ENCODE data around the gene DCST2.
A peak's percentile ranks its signal among the peaks of the same experiment; 100 is the strongest.
"Not testable (repeated sequence)": the region's sequence is repeated elsewhere in the genome, so short reads cannot be mapped to it uniquely, and the experiment has no call there.

The DCST2 gene

GRCh38 chr1:154978360-154978759, 55.2 kb downstream of the DCST2 start:
- Histone ChIP-seq H3K4me3 (ENCODE audit: low read depth, low read length) (no peak overlapping the region), H3K9me3 (ENCODE audit: control insufficient read depth, insufficient read depth, low read length) (no peaks in the 10 kb centered on the region), H3K9ac (ENCODE audit: low read depth, low read length) (no peak overlapping the region), H3K36me3 (ENCODE audit: control insufficient read depth, insufficient read depth, low read length) (peaks cover 15% of the 10 kb centered on the region), H3K27me3 (ENCODE audit: control insufficient read depth, insufficient read depth, low read length) (no peaks in the 10 kb centered on the region), H3K4me1 (ENCODE audit: control insufficient read depth, insufficient read depth, low read length) (peaks cover 9% of the 10 kb centered on the region)

- H3K4me1 ChIP-seq (ENCODE audit: control insufficient read depth, insufficient read depth, low read length); H3K9me3 ChIP-seq (ENCODE audit: control insufficient read depth, insufficient read depth, low read length); H3K9ac ChIP-seq (ENCODE audit: low read depth, low read length); H3K4me3 ChIP-seq (ENCODE audit: low read depth, low read length); H3K27me3 ChIP-seq (ENCODE audit: control insufficient read depth, insufficient read depth, low read length): not testable (repeated sequence)
- peaks cover 15% of the 10 kb centered on the region for H3K36me3 ChIP-seq (ENCODE audit: control insufficient read depth, insufficient read depth, low read length)
Observed at GRCh38 chr1:154977762-154978161, 55.8 kb downstream of the DCST2 start.

- Histone ChIP-seq H3K27me3 (ENCODE audit: control insufficient read depth, insufficient read depth, low read length) (no peaks in the 10 kb centered on the region), H3K36me3 (ENCODE audit: control insufficient read depth, insufficient read depth, low read length) (peaks cover 11% of the 10 kb centered on the region), H3K9me3 (ENCODE audit: control insufficient read depth, insufficient read depth, low read length) (no peaks in the 10 kb centered on the region), H3K9ac (ENCODE audit: low read depth, low read length) (peak overlapping the region; percentile 78), H3K4me3 (ENCODE audit: low read depth, low read length) (peak overlapping the region; percentile 78), H3K4me1 (ENCODE audit: control insufficient read depth, insufficient read depth, low read length) (peaks cover 13% of the 10 kb centered on the region)
Observed at GRCh38 chr1:154975409-154976059, 58.0 kb downstream of the DCST2 start.

- peak overlapping the region; percentile 78 for H3K4me3 ChIP-seq (ENCODE audit: low read depth, low read length)
- peaks cover 11% of the 10 kb centered on the region for H3K36me3 ChIP-seq (ENCODE audit: control insufficient read depth, insufficient read depth, low read length)
- H3K9me3 ChIP-seq (ENCODE audit: control insufficient read depth, insufficient read depth, low read length) = no peaks in the 10 kb centered on the region
- no peaks in the 10 kb centered on the region for H3K27me3 ChIP-seq (ENCODE audit: control insufficient read depth, insufficient read depth, low read length)
- peak overlapping the region; percentile 78 for H3K9ac ChIP-seq (ENCODE audit: low read depth, low read length)
- H3K4me1 ChIP-seq (ENCODE audit: control insufficient read depth, insufficient read depth, low read length) = peaks cover 13% of the 10 kb centered on the region
Observed at GRCh38 chr1:154974808-154975408, 58.7 kb downstream of the DCST2 start.

- H3K4me1 ChIP-seq (ENCODE audit: control insufficient read depth, insufficient read depth, low read length) = peaks cover 13% of the 10 kb centered on the region
- H3K9ac ChIP-seq (ENCODE audit: low read depth, low read length) = peak within 1 kb of the TSS; percentile 90
- no peaks in the 10 kb centered on the region for H3K27me3 ChIP-seq (ENCODE audit: control insufficient read depth, insufficient read depth, low read length)
- H3K4me3 ChIP-seq (ENCODE audit: low read depth, low read length) = peak within 1 kb of the TSS; percentile 78
- H3K36me3 ChIP-seq (ENCODE audit: control insufficient read depth, insufficient read depth, low read length) = peaks cover 6% of the 10 kb centered on the region
- no peaks in the 10 kb centered on the region for H3K9me3 ChIP-seq (ENCODE audit: control insufficient read depth, insufficient read depth, low read length)
Observed at GRCh38 chr1:154974102-154974807, 59.3 kb downstream of the DCST2 start, which contains the start of gene CKS1B. Gene CKS1B (plus strand): TSS chr1:154974681. CDS start chr1:154974746, 65 bp downstream.

- Histone ChIP-seq H3K36me3 (ENCODE audit: control insufficient read depth, insufficient read depth, low read length) (peaks cover 6% of the 10 kb centered on the region), H3K4me1 (ENCODE audit: control insufficient read depth, insufficient read depth, low read length) (peaks cover 13% of the 10 kb centered on the region), H3K9me3 (ENCODE audit: control insufficient read depth, insufficient read depth, low read length) (no peaks in the 10 kb centered on the region), H3K27me3 (ENCODE audit: control insufficient read depth, insufficient read depth, low read length) (no peaks in the 10 kb centered on the region), H3K9ac (ENCODE audit: low read depth, low read length) (peak overlapping the region; percentile 90), H3K4me3 (ENCODE audit: low read depth, low read length) (peak overlapping the region; percentile 78)
Observed at GRCh38 chr1:154973344-154974101, 60.1 kb downstream of the DCST2 start.

- Histone ChIP-seq H3K4me3 (ENCODE audit: low read depth, low read length) (peak overlapping the region; percentile 78), H3K9ac (ENCODE audit: low read depth, low read length) (peak overlapping the region; percentile 91), H3K9me3 (ENCODE audit: control insufficient read depth, insufficient read depth, low read length) (no peaks in the 10 kb centered on the region), H3K27me3 (ENCODE audit: control insufficient read depth, insufficient read depth, low read length) (no peaks in the 10 kb centered on the region), H3K4me1 (ENCODE audit: control insufficient read depth, insufficient read depth, low read length) (peaks cover 13% of the 10 kb centered on the region), H3K36me3 (ENCODE audit: control insufficient read depth, insufficient read depth, low read length) (peaks cover 6% of the 10 kb centered on the region)
Observed at GRCh38 chr1:154972517-154973343, 60.9 kb downstream of the DCST2 start.

- peaks cover 13% of the 10 kb centered on the region for H3K4me1 ChIP-seq (ENCODE audit: control insufficient read depth, insufficient read depth, low read length)
- H3K27me3 ChIP-seq (ENCODE audit: control insufficient read depth, insufficient read depth, low read length) = no peaks in the 10 kb centered on the region
- H3K36me3 ChIP-seq (ENCODE audit: control insufficient read depth, insufficient read depth, low read length) = peaks cover 12% of the 10 kb centered on the region
- no peaks in the 10 kb centered on the region for H3K9me3 ChIP-seq (ENCODE audit: control insufficient read depth, insufficient read depth, low read length)
- no peak overlapping the region for H3K9ac ChIP-seq (ENCODE audit: low read depth, low read length)
- H3K4me3 ChIP-seq (ENCODE audit: low read depth, low read length) = peak overlapping the region; percentile 31
Observed at GRCh38 chr1:154972213-154972516, 61.4 kb downstream of the DCST2 start.

GRCh38 chr1:154971341-154971998, 62.1 kb downstream of the DCST2 start:
- Histone ChIP-seq H3K9me3 (ENCODE audit: control insufficient read depth, insufficient read depth, low read length) (no peaks in the 10 kb centered on the region), H3K4me1 (ENCODE audit: control insufficient read depth, insufficient read depth, low read length) (peaks cover 9% of the 10 kb centered on the region), H3K27me3 (ENCODE audit: control insufficient read depth, insufficient read depth, low read length) (no peaks in the 10 kb centered on the region), H3K4me3 (ENCODE audit: low read depth, low read length) (peak overlapping the region; percentile 76), H3K36me3 (ENCODE audit: control insufficient read depth, insufficient read depth, low read length) (peaks cover 19% of the 10 kb centered on the region), H3K9ac (ENCODE audit: low read depth, low read length) (peak overlapping the region; percentile 56)

- H3K4me3 ChIP-seq (ENCODE audit: low read depth, low read length) = peak within 1 kb of the TSS; percentile 76
- no peaks in the 10 kb centered on the region for H3K27me3 ChIP-seq (ENCODE audit: control insufficient read depth, insufficient read depth, low read length)
- H3K36me3 ChIP-seq (ENCODE audit: control insufficient read depth, insufficient read depth, low read length) = peaks cover 24% of the 10 kb centered on the region
- no peaks in the 10 kb centered on the region for H3K9me3 ChIP-seq (ENCODE audit: control insufficient read depth, insufficient read depth, low read length)
- H3K4me1 ChIP-seq (ENCODE audit: control insufficient read depth, insufficient read depth, low read length) = peaks cover 7% of the 10 kb centered on the region
- peak within 1 kb of the TSS; percentile 56 for H3K9ac ChIP-seq (ENCODE audit: low read depth, low read length)
Observed at GRCh38 chr1:154970631-154971340, 62.8 kb downstream of the DCST2 start, which contains the start of gene SHC1. Gene SHC1 (minus strand): TSS chr1:154970747. CDS start chr1:154970526, 221 bp downstream.
